SH-SY5Y (cell line): ENCODE data around the gene MSH4.

Experiments
- GATA2 ChIP-seq: IDR thresholded peaks from 2 replicates; pipeline ENCODE4 v1.6.1; 2011; ENCODE audit warnings: mild to moderate bottlenecking, low read depth, low read length
- GATA3 ChIP-seq: IDR thresholded peaks from 2 replicates; pipeline ENCODE4 v1.6.1; 2011; ENCODE audit warnings: low read depth, mild to moderate bottlenecking, low read length, moderate library complexity

DNA sequence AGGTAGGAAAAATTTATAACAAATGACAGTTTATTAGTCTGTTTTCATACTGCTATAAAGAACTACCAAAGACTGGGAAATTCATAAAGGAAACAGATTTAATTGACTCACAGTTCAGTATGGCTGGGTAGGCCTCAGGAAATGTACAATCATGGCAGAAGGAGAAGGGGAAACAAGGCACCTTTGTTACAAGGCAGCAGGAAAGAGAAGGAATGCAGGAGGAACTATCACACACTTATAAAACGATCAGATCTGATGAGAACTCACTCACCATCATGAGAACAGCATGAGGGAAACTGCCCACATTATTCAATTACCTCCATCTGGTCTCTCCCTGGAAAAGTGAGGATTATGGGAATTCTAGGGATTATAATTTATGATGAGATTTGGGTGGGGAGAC is 74.3 kb downstream of the MSH4 start:
- TF ChIP-seq GATA3, result no peak
- TF ChIP-seq GATA2, result no peak
